Endometrial microvascular endothelial cells (primary cell): ENCODE results near the gene HIGD1B. TPM values are rescaled to one million over a fixed set of nuclear protein-coding genes. Genes with fewer than 3 reads are reported as not detected.
"Not testable (repeated sequence)": the region's sequence is repeated elsewhere in the genome, so short reads cannot be mapped to it uniquely, and the experiment has no call there.

Experiments
- in situ Hi-C: cut with HindIII; loops from 2 replicates; pipeline ENCODE4 v1.10.0; 2017; ENCODE audit warnings: low sequenced_read_pairs, low pct_unique_long_range_greater_than_20kb; ENCODE audit errors: inconsistent ontology term
- total RNA-seq: library from RNA; depleted of rRNA; stranded (reverse); fragments of >200 nt; gene quantifications from one replicate; pipeline ENCODE4 v1.2.3, GENCODE V29; 2015; ENCODE audit errors: inconsistent ontology term

Gene HIGD1B
- not detected for total RNA-seq

GRCh38 chr17:44847586-44847985 lies at the start of gene HIGD1B:
HIGD1B (plus strand) TSS chr17:44847883; CDS start chr17:44848153, 270 bp downstream.
- in situ Hi-C loops: no loop called here

- in situ Hi-C loops: no loop called here
Observed at GRCh38 chr17:44798356-44798755, 49.3 kb upstream of the HIGD1B start.

GRCh38 chr17:44801880-44802279 lies 45.8 kb upstream of the HIGD1B start:
- in situ Hi-C loops: no loop called here

- in situ Hi-C loops: no loop called here
Observed at GRCh38 chr17:44804302-44805089, 43.2 kb upstream of the HIGD1B start.

- in situ Hi-C loops: no loop called here
Observed at GRCh38 chr17:44807093-44807816, 40.4 kb upstream of the HIGD1B start.

GRCh38 chr17:44807817-44808155 lies 39.9 kb upstream of the HIGD1B start:
- in situ Hi-C loops: no loop called here

GRCh38 chr17:44808156-44808555 lies 39.5 kb upstream of the HIGD1B start:
- in situ Hi-C loops: no loop called here

GRCh38 chr17:44808656-44809388 lies 38.9 kb upstream of the HIGD1B start:
- in situ Hi-C loops: not testable (repeated sequence)

- in situ Hi-C loops: no loop called here
Observed at GRCh38 chr17:44812263-44812662, 35.4 kb upstream of the HIGD1B start.

GRCh38 chr17:44818508-44818907 lies 29.2 kb upstream of the HIGD1B start:
- in situ Hi-C loops: not testable (repeated sequence)

- in situ Hi-C loops: no loop called here
Observed at GRCh38 chr17:44820631-44821212, 27.0 kb upstream of the HIGD1B start.

GRCh38 chr17:44825236-44825635 lies 22.4 kb upstream of the HIGD1B start:
- in situ Hi-C loops: not testable (repeated sequence)

- in situ Hi-C loops: no loop called here
Observed at GRCh38 chr17:44826123-44826790, 21.4 kb upstream of the HIGD1B start.

GRCh38 chr17:44827863-44828262 lies 19.8 kb upstream of the HIGD1B start:
- in situ Hi-C loops: no loop called here

- in situ Hi-C loops: no loop called here
Observed at GRCh38 chr17:44828919-44829522, 18.7 kb upstream of the HIGD1B start.

GRCh38 chr17:44829523-44830358 lies 17.9 kb upstream of the HIGD1B start, which contains the start of gene GJC1:
GJC1 (minus strand) TSS chr17:44830287; CDS start chr17:44805817, 24,470 bp downstream.
- in situ Hi-C loops: no loop called here
